ENCODE data around the gene KCTD16.

- no peak for TF ChIP-seq POLR2A (IDR thresholded peaks at IDR 0.05)
- TF ChIP-seq, protein P1, sequence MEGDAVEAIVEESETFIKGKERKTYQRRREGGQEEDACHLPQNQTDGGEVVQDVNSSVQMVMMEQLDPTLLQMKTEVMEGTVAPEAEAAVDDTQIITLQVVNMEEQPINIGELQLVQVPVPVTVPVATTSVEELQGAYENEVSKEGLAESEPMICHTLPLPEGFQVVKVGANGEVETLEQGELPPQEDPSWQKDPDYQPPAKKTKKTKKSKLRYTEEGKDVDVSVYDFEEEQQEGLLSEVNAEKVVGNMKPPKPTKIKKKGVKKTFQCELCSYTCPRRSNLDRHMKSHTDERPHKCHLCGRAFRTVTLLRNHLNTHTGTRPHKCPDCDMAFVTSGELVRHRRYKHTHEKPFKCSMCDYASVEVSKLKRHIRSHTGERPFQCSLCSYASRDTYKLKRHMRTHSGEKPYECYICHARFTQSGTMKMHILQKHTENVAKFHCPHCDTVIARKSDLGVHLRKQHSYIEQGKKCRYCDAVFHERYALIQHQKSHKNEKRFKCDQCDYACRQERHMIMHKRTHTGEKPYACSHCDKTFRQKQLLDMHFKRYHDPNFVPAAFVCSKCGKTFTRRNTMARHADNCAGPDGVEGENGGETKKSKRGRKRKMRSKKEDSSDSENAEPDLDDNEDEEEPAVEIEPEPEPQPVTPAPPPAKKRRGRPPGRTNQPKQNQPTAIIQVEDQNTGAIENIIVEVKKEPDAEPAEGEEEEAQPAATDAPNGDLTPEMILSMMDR (IDR thresholded peaks at IDR 0.05): no peak
These were observed 142.6 kb downstream of the KCTD16 start for GRCh38 chr5:144313147-144313726.

Data from body of pancreas (tissue), 4 donors.